HEK293 (cell line): ENCODE data around the gene FMN1.

Experiments
- CTCF ChIA-PET: fragments of 350-600 bp; formaldehyde crosslinking; extraction: SDS; loops from one replicate; lab custom pipeline; 2021; ENCODE audit warnings: antibody characterized with exemption; lab: Yijun Ruan, JAX
- POLR2A ChIA-PET: fragments of 300-600 bp; formaldehyde crosslinking; extraction: SDS; loops from one replicate; lab custom pipeline; 2020; ENCODE audit warnings: antibody characterized with exemption, inconsistent platforms; lab: Yijun Ruan, JAX
- H3K27ac ChIP-seq: fragments of 200-500 bp; sonication (Bioruptor generic); 2 replicates; pipeline ENCODE4 v1.5.1; 2014; ENCODE audit warnings: low read depth, low read length, control low read depth, inconsistent platforms; ENCODE audit errors: extremely low read depth
- H3K36me3 ChIP-seq, 2 experiments: fragments of 200-500 bp in 1 of 2; sonication (Bioruptor generic) in 1 of 2; 1 replicate in 1 of 2; 2 replicates in 1 of 2; pipeline ENCODE4 v1.5.1; 2014 to 2017; ENCODE audit warnings: inconsistent platforms in 2 of 2, low read length in 2 of 2; ENCODE audit not compliant: control insufficient read depth in 2 of 2, insufficient read depth in 1 of 2
- H3K4me1 ChIP-seq: fragments of 200-500 bp; sonication (Bioruptor generic); 2 replicates; pipeline ENCODE4 v1.5.1; 2014; ENCODE audit warnings: mild to moderate bottlenecking, low read length, inconsistent platforms; ENCODE audit not compliant: control insufficient read depth, insufficient read depth
- H3K4me3 ChIP-seq: 2 replicates; pipeline ENCODE4 v1.5.1; 2011; ENCODE audit warnings: low read depth, mild to moderate bottlenecking, control low read depth, low read length, moderate library complexity
- H3K9me3 ChIP-seq: fragments of 200-500 bp; sonication (Bioruptor generic); 2 replicates; pipeline ENCODE4 v1.5.1; 2014; ENCODE audit warnings: low read depth, low read length, inconsistent platforms; ENCODE audit not compliant: control insufficient read depth, insufficient read depth
- EGR2 ChIP-seq: fragments of 450-650 bp; formaldehyde crosslinking; IDR thresholded peaks from 2 replicates; pipeline ENCODE4 v1.5.1; 2016; ENCODE audit warnings: low read depth, missing biosample characterization, missing genetic modification characterization
- GLIS2 ChIP-seq: fragments of 450-650 bp; formaldehyde crosslinking; IDR thresholded peaks from 2 replicates; pipeline ENCODE4 v1.5.1; 2016; ENCODE audit warnings: missing biosample characterization, missing genetic modification characterization
- HOXC10 ChIP-seq: sonication (generic); formaldehyde crosslinking; IDR thresholded peaks from 2 replicates; pipeline ENCODE4 v1.8.1; 2023; ENCODE audit warnings: mild to moderate bottlenecking, missing genetic modification reagents
- IKZF3 ChIP-seq: fragments of 450-650 bp; IDR thresholded peaks from 2 replicates; pipeline ENCODE4 v1.5.0; 2018; ENCODE audit warnings: missing biosample characterization, mild to moderate bottlenecking, missing genetic modification characterization, moderate library complexity
- INSM2 ChIP-seq: fragments of 450-650 bp; formaldehyde crosslinking; IDR thresholded peaks from 2 replicates; pipeline ENCODE4 v1.5.1; 2016; ENCODE audit warnings: missing biosample characterization, missing genetic modification characterization
- KLF1 ChIP-seq: fragments of 450-650 bp; formaldehyde crosslinking; IDR thresholded peaks from 2 replicates; pipeline ENCODE4 v1.5.1; 2016; ENCODE audit warnings: missing biosample characterization, missing genetic modification characterization
- PRDM10 ChIP-seq: fragments of 450-650 bp; formaldehyde crosslinking; IDR thresholded peaks from 2 replicates; pipeline ENCODE4 v1.5.1; 2016; ENCODE audit warnings: missing biosample characterization, missing genetic modification characterization
- SP2 ChIP-seq: fragments of 450-650 bp; formaldehyde crosslinking; IDR thresholded peaks from 2 replicates; pipeline ENCODE4 v1.5.1; 2016; ENCODE audit warnings: missing biosample characterization, missing genetic modification characterization
- SP3 ChIP-seq: fragments of 450-650 bp; formaldehyde crosslinking; IDR thresholded peaks from 2 replicates; pipeline ENCODE4 v1.5.1; 2016; ENCODE audit warnings: missing biosample characterization, missing genetic modification characterization
- SP7 ChIP-seq: fragments of 450-650 bp; formaldehyde crosslinking; IDR thresholded peaks from 2 replicates; pipeline ENCODE4 v1.5.1; 2016; ENCODE audit warnings: missing biosample characterization, missing genetic modification characterization
- ZBTB17 ChIP-seq: fragments of 450-650 bp; formaldehyde crosslinking; IDR thresholded peaks from 2 replicates; pipeline ENCODE4 v1.5.1; 2016; ENCODE audit warnings: missing biosample characterization, missing genetic modification characterization
- ZBTB49 ChIP-seq: fragments of 450-650 bp; formaldehyde crosslinking; IDR thresholded peaks from 2 replicates; pipeline ENCODE4 v1.5.1; 2016; ENCODE audit warnings: missing biosample characterization, missing genetic modification characterization, low read depth
- ZFHX2 ChIP-seq: fragments of 450-650 bp; formaldehyde crosslinking; conservative IDR thresholded peaks from 2 replicates; pipeline ENCODE4 v1.5.1; 2016; ENCODE audit warnings: missing biosample characterization, missing genetic modification characterization
- ZNF266 ChIP-seq: fragments of 450-650 bp; formaldehyde crosslinking; IDR thresholded peaks from 2 replicates; pipeline ENCODE4 v1.5.1; 2016; ENCODE audit warnings: missing biosample characterization, missing genetic modification characterization, low read depth
- ZNF274 ChIP-seq, 2 experiments: fragments of 200-500 bp in 1 of 2; fragments of 450-650 bp in 1 of 2; sonication (Bioruptor generic) in 1 of 2; formaldehyde crosslinking in 1 of 2; IDR thresholded peaks; 2 replicates each; pipeline versions ENCODE4 v1.5.1 to v1.6.1; 2014 to 2016; ENCODE audit warnings: borderline replicate concordance in 1 of 2, inconsistent platforms in 1 of 2, low read length in 1 of 2, missing biosample characterization in 1 of 2, missing genetic modification characterization in 1 of 2
- ZNF341 ChIP-seq: fragments of 450-650 bp; formaldehyde crosslinking; IDR thresholded peaks from 2 replicates; pipeline ENCODE4; 2016; ENCODE audit warnings: low read depth, missing biosample characterization, missing genetic modification characterization
- ZNF366 ChIP-seq: fragments of 450-650 bp; formaldehyde crosslinking; conservative IDR thresholded peaks from 2 replicates; pipeline ENCODE4 v1.5.1; 2016; ENCODE audit warnings: missing biosample characterization, missing genetic modification characterization
- ZNF416 ChIP-seq: fragments of 450-650 bp; formaldehyde crosslinking; IDR thresholded peaks from 2 replicates; pipeline ENCODE4 v1.5.1; 2016; ENCODE audit warnings: missing biosample characterization, missing genetic modification characterization
- ZNF555 ChIP-seq: fragments of 450-650 bp; formaldehyde crosslinking; conservative IDR thresholded peaks from 2 replicates; pipeline ENCODE4 v1.5.1; 2017; ENCODE audit warnings: missing biosample characterization, mild to moderate bottlenecking, missing genetic modification characterization, inconsistent platforms
- ZNF580 ChIP-seq: fragments of 450-650 bp; formaldehyde crosslinking; IDR thresholded peaks from 2 replicates; pipeline ENCODE4 v1.5.1; 2016; ENCODE audit warnings: missing biosample characterization, missing genetic modification characterization
- ZNF664 ChIP-seq: fragments of 450-650 bp; formaldehyde crosslinking; IDR thresholded peaks from 2 replicates; pipeline ENCODE4 v1.5.1; 2016; ENCODE audit warnings: missing biosample characterization, missing genetic modification characterization
- ZNF677 ChIP-seq: fragments of 450-650 bp; IDR thresholded peaks from 2 replicates; pipeline ENCODE4 v1.5.0; 2018; ENCODE audit warnings: missing biosample characterization, mild to moderate bottlenecking, missing genetic modification characterization, moderate library complexity
- ZNF837 ChIP-seq: fragments of 450-650 bp; formaldehyde crosslinking; IDR thresholded peaks from 2 replicates; pipeline ENCODE4 v1.5.1; 2016; ENCODE audit warnings: missing biosample characterization, missing genetic modification characterization

Gene FMN1

GRCh38 chr15:33194704-33195670 is at the start of gene FMN1:
TSS of gene FMN1 (minus strand) at chr15:33194714. CDS start at chr15:33154914, 39,800 bp downstream.
- ChIA-PET CTCF (no interaction called here), POLR2A (no interaction called here)
- H3K9me3 ChIP-seq, result no peaks in the 10 kb centered on the region
- TF ChIP-seq ZNF677 (tag by site-specific recombination) (no peak), ZNF366 (tag by site-specific recombination) (no peak), EGR2 (tag by site-specific recombination) (peak; percentile 19; the same call in 1 of the 2 replicates), KLF1 (tag by site-specific recombination) (0 out of 2 replicates have a peak, but pooled peaks have one; percentile 10), ZBTB17 (0 out of 2 replicates have a peak, but pooled peaks have one; percentile 50), ZNF837 (tag by site-specific recombination) (no peak), ZNF266 (peak; percentile 92; the same call in 1 of the 2 replicates), PRDM10 (tag by site-specific recombination) (peak; percentile 42; the same call in 1 of the 2 replicates), INSM2 (tag by site-specific recombination) (no peak), ZNF416 (tag by site-specific recombination) (no peak), ZNF274 (IDR thresholded peaks at IDR 0.05; ENCODE audit: low read length) (no peak), ZNF274 (tag by site-specific recombination; IDR thresholded peaks at IDR 0.05; ENCODE audit: borderline replicate concordance) (no peak), ZNF341 (tag by site-specific recombination) (peak; percentile 90), ZBTB49 (no peak), HOXC10 (CRISPR knock-in tag) (no peak), ZNF555 (no peak), ZNF580 (tag by site-specific recombination) (no peak), ZFHX2 (peak; percentile 20; the same call in 1 of the 2 replicates), SP7 (tag by site-specific recombination) (0 out of 2 replicates have a peak, but pooled peaks have one; percentile 11), SP2 (tag by site-specific recombination) (peak; percentile 98), ZNF664 (tag by site-specific recombination) (no peak), IKZF3 (tag by site-specific recombination) (no peak), GLIS2 (tag by site-specific recombination) (peak; percentile 92), SP3 (tag by site-specific recombination) (peak; percentile 74)
- H3K27ac ChIP-seq, result no peak within 1 kb of the TSS
- peak within 1 kb of the TSS; percentile 12 for H3K4me3 ChIP-seq
- H3K36me3 ChIP-seq, result no peaks in the 10 kb centered on the region
- peaks cover 2% of the 10 kb centered on the region; the same call in 1 of the 2 replicates for H3K4me1 ChIP-seq
